ENCODE results near the gene LRRC38.

- no peak for TF ChIP-seq POLR2A (IDR thresholded peaks at IDR 0.05)
- TF ChIP-seq CTCF (IDR thresholded peaks at IDR 0.05): no peak
- TF ChIP-seq EP300 (IDR thresholded peaks at IDR 0.05): no peak
Measured at GRCh38 chr1:13494712-13495111, 19.1 kb downstream of the LRRC38 start.

Measured in ovary (tissue), 3 donors.